Neural progenitor cell (in vitro differentiated cells): ENCODE results near the gene CMTM4.
"Not testable (repeated sequence)": the region's sequence is repeated elsewhere in the genome, so short reads cannot be mapped to it uniquely, and the experiment has no call there.

ENCODE experiments used
- CTCF ChIP-seq: fragments of 200-600 bp; sonication (generic); IDR thresholded peaks from 2 replicates; pipeline ENCODE4 v1.5.1; 2017; ENCODE audit warnings: antibody characterized with exemption, mild to moderate bottlenecking
- EZH2phosphoT487 ChIP-seq: fragments of 200-600 bp; sonication (generic); IDR thresholded peaks from 2 replicates; pipeline ENCODE4 v1.6.1; 2017; ENCODE audit warnings: antibody characterized with exemption

- not testable (repeated sequence) for TF ChIP-seq CTCF, EZH2phosphoT487
Measured at GRCh38 chr16:66630561-66631260, 65.8 kb downstream of the CMTM4 start.
